SK-N-SH treated with all-trans-retinoic acid at 6 μM for 48 hours (cell line): Measurements from ENCODE around the gene MFNG.

Experiments
- CSDC2 ChIP-seq: fragments of 250-450 bp; sonication (Bioruptor Pico); IDR thresholded peaks from 2 replicates; pipeline ENCODE4 v1.5.0; 2020; ENCODE audit warnings: mild to moderate bottlenecking, moderate library complexity
- SNAI2 ChIP-seq: fragments of 250-450 bp; sonication (Bioruptor Pico); IDR thresholded peaks from 2 replicates; pipeline ENCODE4 v1.5.0; 2020; ENCODE audit warnings: mild to moderate bottlenecking, moderate library complexity
- TF ChIP-seq, protein P1 (sequence below): fragments of 250-450 bp; sonication (Bioruptor Pico); IDR thresholded peaks from 2 replicates; pipeline ENCODE4 v1.5.0; 2020; ENCODE audit warnings: mild to moderate bottlenecking, moderate library complexity

DNA sequence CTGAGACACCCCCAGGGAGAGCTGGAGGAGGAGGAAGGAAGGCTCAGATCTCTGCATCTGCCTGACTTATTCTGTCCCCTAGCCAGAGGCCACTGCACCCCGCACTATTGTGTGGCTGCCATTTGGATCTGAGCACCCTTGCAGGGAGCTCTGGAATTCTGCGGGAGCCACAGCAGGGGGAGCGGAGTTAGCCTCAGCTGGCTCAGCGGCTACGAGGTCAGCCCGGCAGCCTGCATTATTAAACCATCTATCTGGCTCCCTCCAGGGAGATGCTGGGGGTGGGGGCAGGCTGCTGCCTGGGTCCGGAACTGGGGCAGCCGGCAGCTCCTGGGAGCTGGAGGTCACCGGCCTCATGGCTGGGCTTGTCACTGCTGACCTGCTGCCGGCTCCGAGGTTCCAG, 52.4 kb downstream of the MFNG start:
- TF ChIP-seq CSDC2 (no peak), SNAI2 (CRISPR knock-in tag) (no peak)
- TF ChIP-seq, protein P1, sequence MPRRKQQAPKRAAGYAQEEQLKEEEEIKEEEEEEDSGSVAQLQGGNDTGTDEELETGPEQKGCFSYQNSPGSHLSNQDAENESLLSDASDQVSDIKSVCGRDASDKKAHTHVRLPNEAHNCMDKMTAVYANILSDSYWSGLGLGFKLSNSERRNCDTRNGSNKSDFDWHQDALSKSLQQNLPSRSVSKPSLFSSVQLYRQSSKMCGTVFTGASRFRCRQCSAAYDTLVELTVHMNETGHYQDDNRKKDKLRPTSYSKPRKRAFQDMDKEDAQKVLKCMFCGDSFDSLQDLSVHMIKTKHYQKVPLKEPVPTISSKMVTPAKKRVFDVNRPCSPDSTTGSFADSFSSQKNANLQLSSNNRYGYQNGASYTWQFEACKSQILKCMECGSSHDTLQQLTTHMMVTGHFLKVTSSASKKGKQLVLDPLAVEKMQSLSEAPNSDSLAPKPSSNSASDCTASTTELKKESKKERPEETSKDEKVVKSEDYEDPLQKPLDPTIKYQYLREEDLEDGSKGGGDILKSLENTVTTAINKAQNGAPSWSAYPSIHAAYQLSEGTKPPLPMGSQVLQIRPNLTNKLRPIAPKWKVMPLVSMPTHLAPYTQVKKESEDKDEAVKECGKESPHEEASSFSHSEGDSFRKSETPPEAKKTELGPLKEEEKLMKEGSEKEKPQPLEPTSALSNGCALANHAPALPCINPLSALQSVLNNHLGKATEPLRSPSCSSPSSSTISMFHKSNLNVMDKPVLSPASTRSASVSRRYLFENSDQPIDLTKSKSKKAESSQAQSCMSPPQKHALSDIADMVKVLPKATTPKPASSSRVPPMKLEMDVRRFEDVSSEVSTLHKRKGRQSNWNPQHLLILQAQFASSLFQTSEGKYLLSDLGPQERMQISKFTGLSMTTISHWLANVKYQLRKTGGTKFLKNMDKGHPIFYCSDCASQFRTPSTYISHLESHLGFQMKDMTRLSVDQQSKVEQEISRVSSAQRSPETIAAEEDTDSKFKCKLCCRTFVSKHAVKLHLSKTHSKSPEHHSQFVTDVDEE (CRISPR knock-in tag), result no peak
